HG03565 (cell line): ENCODE measurements around the gene RPS6KB2.
A peak's percentile ranks its signal among the peaks of the same experiment; 100 is the strongest.
"Not testable (repeated sequence)": the region's sequence is repeated elsewhere in the genome, so short reads cannot be mapped to it uniquely, and the experiment has no call there.

Experiments used
- ATAC-seq: cut with Tn5 transposase; IDR thresholded peaks from one replicate; pipeline ENCODE4 v1.9.1; 2021; ENCODE audit warnings: mild to moderate bottlenecking, moderate library complexity; ENCODE audit not compliant: unreplicated experiment

RPS6KB2 gene

DNA sequence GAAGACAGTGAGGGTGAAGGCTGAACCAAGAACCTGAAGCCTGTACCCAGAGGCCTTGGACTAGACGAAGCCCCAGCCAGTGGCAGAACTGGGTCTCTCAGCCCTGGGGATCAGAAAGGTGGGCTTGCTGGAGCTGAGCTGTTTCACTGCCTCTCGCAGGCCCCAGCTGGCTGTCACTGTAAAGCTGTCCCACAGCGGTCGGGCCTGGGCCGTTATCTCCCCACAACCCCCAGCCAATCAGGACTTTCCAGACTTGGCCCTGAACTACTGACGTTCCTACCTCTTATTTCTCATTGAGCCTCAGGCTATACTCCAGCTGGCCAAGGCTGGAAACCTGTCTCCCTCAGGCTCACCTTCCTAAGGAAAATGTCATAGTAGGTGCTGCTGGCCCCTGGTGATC is 30.8 kb upstream of the RPS6KB2 start:
- no peak for ATAC-seq

DNA sequence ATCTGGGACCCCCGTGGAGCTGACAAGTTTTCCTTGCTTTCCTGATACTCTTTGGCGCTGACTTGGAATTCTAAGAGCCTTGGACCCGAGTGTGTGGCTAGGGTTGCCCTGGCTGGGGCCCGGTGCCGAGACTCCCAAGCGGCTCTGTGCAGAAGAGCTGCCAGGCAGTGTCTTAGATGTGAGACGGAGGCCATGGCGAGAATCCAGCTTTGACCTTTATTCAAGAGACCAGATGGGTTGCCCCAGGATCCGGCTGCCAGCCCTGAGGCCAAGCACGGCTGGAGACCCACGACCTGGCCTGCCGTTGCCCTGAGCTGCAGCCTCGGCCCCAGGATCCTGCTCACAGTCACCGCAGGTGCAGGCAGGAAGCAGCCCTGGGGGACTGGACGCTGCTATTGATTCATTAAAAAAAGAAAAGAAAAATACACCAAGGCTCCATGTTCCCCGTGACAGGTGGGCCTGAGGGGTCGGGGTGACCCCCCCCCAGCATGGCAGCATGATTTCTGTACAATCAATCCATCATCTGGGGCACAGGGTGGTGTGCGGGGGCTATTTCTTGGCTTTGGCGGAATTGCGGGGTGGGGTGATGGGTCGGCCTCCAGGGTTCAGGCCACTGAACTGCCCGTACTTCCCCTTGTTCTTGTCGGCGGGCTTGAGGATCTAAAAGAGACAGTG is 30.2 kb upstream of the RPS6KB2 start:
- no peak for ATAC-seq

- no peak for ATAC-seq
Observed at GRCh38 chr11:67398661-67399563, 29.4 kb upstream of the RPS6KB2 start.

DNA sequence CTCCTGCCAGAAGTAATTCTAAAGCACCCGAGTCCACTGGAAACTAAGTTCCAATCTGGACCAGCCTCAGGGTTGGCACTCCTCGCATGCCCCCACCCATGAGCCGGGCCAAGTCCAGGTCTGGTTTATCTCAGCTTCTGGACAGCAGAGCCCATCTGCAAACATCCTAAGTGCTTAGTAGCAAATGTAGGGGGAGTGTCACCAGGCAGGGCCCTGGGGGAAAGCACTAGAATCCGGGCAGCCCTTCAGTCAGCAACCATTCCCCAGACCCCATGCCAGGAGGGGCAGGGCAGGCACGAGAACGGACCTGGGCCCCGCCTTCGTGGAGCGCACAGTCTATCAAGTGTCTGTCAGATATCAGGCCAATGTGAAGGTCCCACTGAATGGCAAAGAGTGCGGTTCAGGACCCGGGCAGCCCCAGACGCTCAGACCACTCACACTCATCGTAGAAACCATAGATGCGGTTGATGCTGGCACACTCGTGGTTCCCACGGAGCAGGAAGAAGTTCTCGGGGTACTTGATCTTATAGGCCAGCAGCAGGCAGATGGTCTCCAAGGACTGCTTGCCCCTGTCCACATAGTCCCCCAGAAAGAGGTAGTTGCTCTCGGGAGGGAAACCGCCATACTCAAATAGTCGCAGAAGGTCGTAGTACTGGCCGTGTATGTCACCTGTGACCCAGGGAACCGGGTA is 27.9 kb upstream of the RPS6KB2 start:
- no peak for ATAC-seq

GRCh38 chr11:67400942-67401494 is 27.3 kb upstream of the RPS6KB2 start:
- peak; percentile 15 for ATAC-seq

- ATAC-seq: peak; percentile 48
Observed at GRCh38 chr11:67401495-67402191, 26.7 kb upstream of the RPS6KB2 start, which contains the start of gene PPP1CA. PPP1CA (minus strand) TSS chr11:67401858; CDS start chr11:67401782, 76 bp downstream.

DNA sequence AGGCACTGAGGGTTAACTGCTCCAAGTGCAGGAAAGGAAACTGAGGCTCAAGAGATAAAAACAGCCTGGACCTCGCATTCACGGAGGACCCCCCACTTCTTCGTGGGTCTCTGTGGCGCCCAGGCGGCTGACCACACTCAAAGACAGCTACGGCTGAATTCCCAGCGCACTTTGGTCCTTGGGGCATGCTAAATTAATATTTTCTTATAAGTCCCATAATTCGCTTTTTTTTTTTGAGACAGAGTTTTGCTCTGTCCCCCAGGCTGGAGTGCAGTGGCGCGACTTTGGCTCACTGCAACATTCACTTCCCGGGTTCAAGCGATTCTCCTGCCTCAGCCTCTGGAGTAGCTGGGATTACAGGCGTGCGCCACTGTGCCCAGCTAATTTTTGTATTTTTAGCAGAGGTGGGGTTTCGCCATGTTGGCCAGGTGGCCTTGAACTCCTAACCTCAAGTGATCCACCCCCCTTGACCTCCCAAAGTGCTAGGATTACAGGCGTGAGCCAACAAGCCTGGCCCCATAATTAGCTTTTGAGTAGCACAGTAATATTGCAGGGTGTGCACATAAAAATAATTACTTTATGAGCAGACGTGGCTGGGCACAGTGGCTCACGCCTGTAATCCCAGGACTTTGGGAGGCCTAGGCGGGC is 26.0 kb upstream of the RPS6KB2 start:
- not testable (repeated sequence) for ATAC-seq

- ATAC-seq: not testable (repeated sequence)
Observed at GRCh38 chr11:67403085-67403484, 25.2 kb upstream of the RPS6KB2 start.

- no peak for ATAC-seq
Observed at GRCh38 chr11:67404515-67405195, 23.6 kb upstream of the RPS6KB2 start.

DNA sequence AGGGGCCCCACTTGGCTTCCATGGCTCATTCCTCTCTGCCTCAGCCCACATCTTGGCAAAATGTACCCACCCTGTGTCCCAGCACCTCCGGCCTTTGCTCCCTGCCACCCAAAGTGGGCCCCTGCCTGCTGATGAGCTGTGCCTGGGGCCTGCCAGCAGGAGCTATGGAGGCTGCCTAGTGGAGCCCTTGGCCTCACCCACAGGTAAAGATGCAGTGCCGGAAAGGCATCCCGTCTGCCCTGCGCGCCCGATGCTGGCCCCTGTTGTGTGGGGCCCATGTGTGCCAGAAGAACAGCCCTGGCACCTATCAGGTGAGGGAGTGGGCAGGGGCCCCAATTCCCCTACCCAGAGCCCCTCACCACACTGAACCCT is 23.1 kb upstream of the RPS6KB2 start:
- no peak for ATAC-seq

DNA sequence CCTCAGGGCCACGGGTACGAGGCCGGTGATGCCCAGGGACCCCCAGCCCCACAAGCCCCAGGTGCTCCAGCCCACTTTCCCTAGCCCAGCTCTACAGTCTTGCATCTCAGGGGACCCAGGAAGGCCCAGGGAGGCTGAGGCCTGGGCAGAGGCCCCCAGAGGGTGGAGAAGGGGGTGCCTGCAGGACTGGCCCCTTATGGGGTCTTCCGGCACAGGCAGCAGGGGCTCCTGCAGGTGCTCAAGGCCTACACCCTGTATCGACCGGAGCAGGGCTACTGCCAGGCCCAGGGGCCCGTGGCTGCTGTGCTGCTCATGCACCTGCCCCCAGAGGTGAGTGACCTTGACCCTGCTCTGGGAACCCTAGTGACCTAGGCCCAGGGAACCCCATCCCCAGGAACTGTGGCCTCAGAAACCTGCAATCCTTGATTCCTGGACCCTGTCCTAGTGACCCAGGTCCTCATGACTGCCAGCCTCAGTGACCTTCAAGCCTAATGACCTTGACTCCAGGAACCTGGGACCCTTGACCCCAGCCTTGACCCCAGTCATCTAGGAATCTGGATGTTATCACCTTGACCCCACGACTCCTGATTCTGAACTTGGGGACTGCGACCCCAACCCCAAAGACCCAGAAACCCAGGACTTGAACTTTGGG is 22.5 kb upstream of the RPS6KB2 start:
- no peak for ATAC-seq

- no peak for ATAC-seq
Observed at GRCh38 chr11:67406420-67406968, 21.8 kb upstream of the RPS6KB2 start.

DNA sequence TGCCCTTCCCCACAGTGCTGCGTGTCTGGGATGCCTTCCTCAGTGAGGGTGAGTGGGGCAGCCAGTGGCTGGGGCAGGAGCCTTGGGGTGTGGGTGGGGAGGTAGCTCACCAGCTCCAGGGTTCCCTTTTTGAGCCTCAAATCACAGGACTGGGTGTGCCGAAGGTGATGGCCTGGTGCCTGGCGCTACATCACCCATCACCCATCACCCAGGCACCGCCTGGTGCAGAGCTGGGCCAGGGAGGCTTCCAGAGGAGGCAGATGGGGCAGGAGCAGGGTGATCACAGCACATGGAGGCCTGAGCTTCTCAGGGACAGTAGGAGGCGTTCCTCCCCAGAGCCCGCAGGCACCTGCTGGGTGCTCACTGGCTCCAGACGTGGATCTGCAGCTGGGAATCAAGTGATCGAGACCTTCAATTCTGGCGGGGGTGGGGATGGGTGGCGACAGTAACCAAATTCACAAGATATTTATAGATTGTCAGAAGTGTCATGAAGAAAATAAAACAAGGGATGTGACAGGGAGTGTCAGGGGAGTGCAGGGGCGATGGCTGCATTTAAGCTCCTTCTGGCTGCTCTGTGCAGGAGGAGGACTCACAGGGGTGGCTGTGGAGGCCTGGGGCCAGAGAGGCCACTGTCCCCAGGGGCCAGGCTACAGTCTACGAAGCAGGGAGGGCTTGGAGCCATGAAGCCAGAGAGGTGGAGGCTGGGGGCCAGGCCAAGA is 21.2 kb upstream of the RPS6KB2 start:
- no peak for ATAC-seq

DNA sequence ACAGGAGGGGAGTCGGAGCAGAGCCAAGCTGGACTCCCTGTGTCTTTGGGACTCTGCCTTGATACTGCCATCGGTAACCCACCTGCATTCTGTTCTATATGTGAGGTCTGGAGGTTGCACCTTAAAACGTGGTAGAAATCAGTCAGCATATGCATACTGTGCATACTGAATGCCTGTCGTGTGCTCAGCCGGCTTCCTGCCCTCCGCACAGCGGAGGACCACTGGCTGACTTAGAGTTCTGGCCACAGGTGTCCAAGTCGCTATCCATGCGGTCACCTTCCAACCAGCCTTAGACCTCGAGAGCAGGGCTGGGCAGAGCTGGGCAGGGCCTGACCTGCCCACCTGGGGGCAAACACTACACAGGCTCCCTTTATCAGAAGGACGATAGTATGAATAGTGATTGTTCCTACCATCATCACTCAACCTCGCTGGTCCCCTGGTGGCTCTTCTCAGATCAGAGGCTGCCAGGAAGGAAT is 20.6 kb upstream of the RPS6KB2 start:
- no peak for ATAC-seq

GRCh38 chr11:67408437-67409200 is 19.7 kb upstream of the RPS6KB2 start:
- no peak for ATAC-seq

DNA sequence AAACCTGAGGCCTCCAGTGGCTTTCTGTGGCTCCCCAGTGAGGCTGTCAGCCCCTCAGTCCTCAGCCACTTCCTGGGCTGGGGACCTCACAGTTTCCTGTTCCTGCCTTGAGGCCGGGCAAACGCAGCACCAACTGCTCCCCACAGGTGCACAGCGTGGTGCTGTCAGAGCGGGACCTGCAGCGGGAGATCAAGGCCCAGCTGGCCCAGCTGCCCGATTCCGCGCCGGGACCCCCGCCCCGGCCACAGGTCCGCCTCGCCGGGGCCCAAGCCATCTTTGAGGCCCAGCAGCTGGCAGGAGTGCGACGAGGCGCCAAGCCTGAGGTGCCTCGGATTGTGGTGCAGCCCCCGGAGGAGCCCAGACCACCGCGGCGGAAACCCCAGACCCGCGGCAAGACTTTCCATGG is 19.0 kb upstream of the RPS6KB2 start:
- ATAC-seq: no peak

- no peak for ATAC-seq
Observed at GRCh38 chr11:67409781-67410368, 18.4 kb upstream of the RPS6KB2 start.
